Cortex of kidney (tissue), 1 donor: ENCODE data around the gene RAB6C.
"Not testable (repeated sequence)": the region's sequence is repeated elsewhere in the genome, so short reads cannot be mapped to it uniquely, and the experiment has no call there.

ENCODE experiments used
- DNase-seq: peaks from one replicate; lab custom pipeline; 2025; lab: John Stamatoyannopoulos, UW

RAB6C gene

DNA sequence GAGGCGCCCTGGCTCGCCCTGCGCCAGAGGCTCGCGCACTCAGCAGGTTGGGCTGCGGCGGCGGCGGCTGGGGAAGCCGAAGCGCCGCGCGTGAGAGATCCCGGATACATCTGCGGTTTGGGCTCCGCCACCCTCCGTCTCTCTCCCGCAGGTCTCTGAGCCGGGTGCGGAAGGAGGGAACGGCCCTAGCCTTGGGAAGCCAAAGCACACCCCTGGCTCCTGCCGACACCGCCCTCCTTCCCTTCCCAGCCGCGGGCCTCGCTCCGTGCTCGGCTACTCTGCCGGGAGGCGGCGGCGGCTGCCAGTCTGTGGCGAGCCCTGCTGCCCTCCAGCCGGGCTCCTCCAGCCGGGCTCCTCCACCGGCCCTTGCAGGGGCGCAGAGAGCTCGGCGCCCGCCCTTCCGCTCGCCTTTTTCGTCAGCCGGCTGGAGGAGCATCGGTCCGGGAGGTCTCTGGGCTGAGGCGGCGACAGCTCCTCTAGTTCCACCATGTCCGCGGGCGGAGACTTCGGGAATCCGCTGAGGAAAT, at the start of gene RAB6C:
Gene RAB6C, plus strand, starts transcription at position 38 of the 527 bp plus-strand sequence. Its CDS starts 450 bp downstream, at position 488.
- not testable (repeated sequence) for DNase-seq

DNA sequence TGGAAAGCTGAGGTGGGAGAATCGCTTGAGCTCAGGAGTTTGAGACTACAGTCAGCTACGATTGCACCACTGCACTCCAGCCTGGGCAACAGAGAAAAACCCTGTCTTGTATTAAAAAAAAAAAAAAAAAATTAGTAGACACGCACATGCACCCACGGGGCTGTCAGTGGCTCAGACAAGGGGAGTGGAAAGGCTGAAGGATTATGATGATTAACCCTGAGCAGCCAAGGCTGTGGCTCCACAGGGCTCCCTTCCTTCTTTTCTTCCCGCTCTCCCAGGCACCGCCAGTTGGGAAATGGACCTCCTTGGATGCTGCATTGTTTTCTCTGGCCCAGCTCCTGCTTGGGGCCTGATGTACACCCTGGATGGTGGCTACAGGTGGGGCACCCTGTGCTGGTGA, 49.0 kb upstream of the RAB6C start:
- no peak for DNase-seq

DNA sequence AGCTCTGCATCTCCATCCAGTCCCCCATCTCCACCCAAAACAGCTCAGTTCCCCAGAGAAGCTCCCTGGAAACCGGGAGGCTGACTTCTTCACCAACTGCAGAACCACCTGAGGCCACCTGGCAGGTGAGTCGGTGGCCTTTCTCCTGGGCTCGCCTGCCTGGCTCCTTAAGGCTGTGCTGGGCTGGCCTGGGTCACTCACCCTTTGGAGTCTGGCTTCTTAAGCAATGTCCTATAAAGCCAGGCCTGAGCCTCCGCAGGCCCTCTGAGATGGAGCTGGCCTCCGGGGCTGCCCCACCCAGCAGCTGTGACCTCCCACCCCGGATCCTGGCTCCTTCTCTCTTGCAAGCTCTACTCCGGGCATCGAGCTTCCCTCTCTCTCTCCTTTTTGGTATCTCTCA, 46.1 kb upstream of the RAB6C start:
- DNase-seq: not testable (repeated sequence)

DNA sequence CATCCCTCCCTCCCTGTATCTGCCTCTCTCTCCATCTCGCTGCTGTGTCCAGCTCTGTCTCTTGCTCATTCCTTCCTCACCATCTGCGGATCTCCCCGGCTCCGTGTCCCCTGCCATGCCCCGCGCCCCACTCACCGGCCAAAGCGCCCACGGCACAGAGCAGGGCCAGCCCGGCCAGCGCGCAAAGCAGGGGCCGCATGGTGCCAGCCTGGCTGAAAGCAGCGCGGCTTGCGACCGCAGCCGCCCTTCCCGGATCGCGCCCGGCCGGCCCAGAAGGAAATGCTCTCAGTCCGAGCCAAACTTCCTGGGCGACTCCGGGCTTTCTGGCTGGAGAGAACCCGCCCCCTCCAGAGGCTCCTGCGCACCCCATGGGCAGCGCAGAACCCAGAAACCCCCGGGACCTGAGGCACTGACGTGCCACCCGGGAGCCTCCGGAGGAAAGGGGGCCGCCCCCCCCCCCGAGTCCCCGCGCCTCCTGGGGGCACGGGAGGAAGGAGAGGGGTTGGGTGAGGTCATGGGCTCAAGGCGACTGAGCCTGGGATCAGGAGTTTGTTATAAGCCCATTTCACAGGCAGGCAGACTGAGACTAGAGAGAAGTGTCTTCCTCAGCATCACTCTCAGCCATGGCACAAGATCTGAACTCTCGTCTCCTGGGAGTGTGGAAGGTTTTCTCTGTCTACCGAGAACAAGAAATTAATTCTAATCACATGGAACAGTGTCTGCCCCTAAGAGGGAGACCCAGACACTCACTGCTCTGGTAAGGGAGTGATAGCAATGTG, 45.2 kb upstream of the RAB6C start:
- no peak for DNase-seq

DNA sequence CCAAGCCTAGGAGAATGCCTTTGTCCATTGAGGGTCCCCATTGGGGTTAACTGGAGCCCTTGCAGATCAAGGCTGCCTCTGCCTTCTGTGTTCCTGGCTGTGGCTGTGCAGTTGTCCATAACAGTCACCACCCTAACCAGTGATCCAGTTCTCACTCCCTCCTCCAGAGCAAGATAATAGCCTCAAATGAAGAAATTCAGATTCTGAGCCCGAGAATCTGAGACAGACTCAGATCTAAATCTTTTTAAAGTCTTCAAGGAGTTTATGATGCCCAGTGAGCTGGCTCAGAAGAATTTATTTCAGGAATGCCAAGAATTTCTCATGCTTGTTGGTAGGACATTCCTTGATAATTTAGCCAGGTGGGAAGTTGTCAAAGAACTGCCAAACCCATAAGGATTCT, 44.3 kb upstream of the RAB6C start:
- DNase-seq: no peak

DNA sequence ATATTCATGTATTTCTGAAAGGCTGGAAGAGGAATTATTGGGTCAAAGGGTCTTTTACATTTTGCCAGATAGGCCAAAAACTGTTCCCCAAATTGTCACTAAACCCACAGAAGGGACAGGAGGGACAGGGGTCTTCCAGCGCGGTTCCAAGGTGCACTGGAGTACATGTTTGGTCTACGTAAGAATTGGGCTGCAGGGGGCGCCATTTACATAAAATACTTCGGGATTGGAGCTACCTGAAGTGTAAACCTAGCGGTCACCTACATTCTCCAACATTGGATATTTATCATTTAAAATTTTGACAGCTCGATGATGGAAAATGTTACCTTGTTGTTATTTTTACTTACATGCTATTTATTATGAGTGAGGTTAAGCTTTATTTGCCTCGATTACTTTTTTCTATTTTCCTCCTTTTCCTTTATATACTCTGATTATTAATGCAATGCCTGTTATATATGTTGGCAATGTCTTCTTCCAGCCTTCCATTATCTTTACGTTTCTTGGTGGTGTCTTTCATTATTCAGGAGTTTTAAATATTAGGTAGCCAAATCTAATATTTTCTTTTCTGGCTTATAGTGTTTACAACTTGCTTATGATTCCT, 43.0 kb upstream of the RAB6C start:
- no peak for DNase-seq

DNA sequence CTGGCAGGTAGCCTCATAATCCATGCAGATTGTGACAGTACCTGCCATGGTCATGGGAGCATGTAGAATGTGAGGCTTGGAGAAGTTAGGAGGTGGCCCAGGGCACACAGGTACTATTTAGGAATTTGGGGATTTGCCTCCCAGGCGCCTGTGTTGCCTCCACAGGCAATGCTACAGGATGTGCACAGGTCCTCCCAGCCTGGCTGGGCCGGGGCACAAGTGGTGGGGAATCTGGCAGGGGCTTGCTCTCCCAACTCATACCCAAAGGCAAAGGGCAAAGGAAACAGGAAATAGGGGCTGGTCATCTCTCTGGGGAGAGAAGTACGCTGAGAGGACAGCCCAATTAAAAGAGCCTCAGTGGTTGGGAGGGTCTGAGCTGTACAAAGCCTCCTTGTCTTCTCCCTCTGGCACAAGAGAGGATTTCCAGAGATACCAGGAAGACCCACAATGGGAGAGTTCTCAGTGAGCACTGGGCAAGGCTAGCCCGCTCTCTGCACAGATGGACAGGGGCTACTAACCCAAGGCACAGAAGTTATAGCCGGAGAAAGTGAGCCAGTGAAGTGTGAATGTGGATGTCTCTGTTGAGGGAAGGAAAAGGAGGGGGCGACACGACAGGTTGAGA, 40.5 kb upstream of the RAB6C start:
- DNase-seq: not testable (repeated sequence)

DNA sequence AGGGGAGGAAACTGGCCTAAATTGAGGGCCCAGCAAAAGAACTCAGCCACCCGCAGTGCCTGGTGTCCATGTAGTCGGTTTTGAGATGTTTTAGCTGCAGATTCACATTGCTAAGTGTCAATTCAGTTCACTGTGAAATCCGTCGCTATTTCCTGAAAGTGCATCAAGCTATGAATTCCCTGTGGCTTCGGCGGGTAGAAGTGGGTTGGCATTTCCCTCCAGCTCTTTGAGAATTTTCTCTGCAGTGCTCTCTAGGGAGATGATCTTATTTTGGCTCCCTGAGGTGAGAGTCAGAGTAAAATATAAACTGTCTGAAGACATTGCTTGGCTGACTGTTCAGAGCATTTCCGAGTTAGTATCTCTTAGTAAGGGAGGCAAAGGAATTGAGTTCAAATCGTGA, 36.0 kb upstream of the RAB6C start:
- not testable (repeated sequence) for DNase-seq

DNA sequence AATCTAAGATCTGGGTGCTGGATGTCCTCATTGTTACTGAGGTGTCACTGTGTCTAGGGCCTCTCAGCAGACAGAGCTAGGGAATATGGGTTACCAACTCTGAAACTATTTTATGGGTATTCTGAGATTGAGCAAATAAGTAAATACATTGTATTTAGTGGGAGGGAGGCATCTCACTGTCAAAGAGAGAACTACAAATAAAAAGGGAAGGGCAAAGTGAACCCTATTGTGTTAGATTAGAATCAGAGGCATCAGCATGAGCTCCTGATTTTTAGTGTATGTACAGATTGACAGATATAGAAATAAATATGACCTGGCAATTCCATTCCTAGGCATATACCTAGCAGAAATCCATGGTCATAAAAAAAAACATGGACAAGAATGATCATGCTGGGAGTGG, 33.9 kb upstream of the RAB6C start:
- DNase-seq: no peak

DNA sequence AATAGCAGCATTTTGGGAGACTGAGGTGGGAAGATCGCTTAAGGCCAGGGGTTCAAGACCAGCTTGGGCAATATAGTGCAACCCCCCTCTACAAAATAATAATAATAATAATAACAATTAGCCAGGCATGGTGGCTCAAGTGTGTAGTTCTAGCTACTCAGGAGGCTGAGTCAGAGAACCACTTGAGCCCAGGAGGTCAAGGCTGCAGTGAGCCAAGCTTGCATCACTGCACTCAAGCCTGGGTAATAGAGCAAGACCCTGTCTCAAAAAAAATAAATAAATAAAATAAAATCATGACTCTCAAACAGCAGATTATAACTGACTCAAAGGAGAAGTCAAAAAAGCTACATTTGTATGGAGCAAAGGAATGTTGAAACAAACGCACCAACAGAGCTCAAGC, 31.8 kb upstream of the RAB6C start:
- DNase-seq: not testable (repeated sequence)

DNA sequence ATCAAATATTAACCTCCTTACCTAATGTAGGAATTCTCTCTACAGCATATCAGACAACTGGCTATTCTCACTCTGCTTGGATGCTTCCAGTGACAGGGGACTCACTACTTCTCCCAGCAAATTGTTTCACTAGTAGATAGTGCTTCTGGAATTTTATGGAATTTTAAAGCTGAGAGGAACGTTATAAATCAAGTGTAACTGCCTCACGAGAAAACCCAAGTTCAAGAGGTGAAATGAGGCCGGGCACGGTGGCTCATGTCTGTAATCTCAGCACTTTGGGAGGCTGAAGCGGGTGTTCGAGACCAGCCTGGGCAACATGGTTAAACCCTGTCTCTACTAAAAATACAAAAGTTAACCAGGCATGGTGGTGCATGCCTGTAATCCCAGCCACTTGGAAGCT, 23.3 kb upstream of the RAB6C start:
- DNase-seq: not testable (repeated sequence)

DNA sequence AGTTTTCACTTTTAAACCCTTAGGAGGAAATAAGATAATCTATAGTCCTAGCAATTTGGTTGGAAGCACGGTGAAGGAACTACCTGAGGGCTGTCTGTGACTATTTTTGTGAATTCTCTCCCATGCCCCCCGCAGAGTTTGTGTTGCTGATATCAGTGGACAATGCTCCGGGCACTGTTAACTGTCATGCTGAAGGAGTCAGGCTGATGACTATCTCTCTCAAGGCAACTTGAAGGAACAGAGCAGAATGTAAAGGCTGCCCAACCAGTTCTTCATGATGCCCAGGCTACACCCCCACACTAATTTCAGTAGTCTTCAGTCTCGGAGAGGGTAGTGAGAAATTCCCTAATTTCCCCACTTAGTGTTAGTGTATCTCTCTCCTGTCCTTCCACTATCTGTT, 21.6 kb upstream of the RAB6C start:
- no peak for DNase-seq

DNA sequence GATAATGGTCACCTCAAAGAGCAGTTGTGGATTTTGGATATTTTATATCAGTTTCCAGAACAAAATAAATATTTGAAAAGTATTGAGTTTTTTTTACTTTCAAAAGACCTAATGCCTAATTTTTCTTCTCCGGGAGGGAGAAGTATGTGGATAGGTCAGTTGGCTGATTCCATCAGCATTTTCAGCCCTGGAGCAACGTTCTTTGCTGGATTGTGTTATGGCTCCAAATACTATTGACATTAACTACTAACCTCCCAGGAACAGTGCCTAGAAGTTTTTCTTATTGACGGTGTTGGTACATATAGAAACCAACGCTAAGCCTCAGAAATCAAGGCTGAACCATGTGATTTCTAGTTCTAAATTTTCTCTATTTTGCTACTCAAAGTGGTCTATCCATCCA, 20.7 kb upstream of the RAB6C start:
- not testable (repeated sequence) for DNase-seq

DNA sequence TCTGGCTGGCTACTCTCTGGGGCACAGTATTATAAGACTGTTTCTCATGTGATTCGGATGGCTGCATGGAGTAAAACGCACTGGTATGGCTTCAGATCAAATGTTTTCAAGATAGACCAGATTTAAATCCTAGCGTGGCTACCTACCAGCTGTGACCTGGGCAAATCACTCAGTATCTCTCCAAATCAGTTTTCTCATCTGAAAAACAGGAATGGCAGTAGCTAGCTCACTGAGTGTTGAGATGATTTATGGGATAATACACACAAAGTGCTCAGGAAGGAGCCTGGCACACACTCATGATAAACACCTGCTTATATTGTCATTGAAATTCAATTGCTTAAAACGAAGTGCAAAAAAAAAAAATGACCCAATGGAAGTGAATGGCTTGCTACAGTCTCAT, 10.9 kb upstream of the RAB6C start:
- not testable (repeated sequence) for DNase-seq

DNA sequence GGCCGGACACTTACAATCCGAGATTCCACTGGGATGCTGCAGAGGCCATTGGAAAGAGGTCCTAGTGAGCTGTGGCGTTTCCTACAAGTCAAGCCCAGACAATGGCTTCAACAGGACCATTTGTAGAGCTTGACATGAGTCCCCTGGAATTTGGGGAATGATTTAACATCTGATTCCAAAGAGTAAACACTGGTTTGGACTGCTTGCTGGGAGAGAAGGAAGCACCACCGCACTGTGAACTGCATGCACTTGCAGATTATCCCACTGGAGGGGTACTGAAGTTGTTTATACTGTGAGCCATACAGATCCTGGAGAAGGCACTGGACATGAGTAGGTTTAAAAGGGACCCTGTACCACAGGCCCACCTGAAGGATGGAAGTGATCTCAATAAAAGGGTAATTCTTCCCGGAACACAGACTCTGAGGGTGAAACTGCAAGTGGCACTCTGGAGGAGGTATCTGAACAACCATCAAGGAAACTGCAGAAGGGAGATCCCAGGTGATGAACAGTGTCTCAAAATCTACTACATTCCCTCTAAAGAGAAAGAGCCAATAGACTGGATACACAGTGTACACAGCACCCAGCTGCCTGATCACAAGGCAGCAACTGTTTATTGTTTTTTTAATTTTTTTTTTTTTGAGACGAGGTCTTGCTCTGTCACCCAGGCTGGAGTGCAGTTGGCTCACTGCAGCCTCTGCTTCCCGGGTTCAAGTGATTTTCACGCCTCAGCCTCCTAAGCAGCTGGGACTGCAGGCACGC, 4.3 kb upstream of the RAB6C start:
- no peak for DNase-seq

DNA sequence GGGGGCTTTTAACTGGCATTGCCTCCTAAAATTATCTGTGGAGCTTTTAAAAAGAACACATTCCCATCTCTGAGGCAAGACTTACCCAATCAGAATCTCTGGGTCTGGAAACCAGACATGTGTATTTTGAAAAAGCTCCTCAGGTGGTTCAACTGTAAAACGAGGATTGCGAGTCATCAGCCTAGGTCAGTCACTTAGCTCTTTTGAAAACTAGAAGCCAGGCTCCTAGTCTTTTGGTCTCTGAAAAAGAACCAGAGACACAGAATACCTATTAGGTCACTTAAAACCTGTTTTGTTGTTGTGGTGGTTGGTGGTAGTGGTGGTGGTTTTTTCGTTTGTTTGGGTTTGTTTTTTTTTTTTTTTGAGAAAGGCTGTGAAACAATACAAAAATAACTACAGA, 2.5 kb upstream of the RAB6C start:
- DNase-seq: not testable (repeated sequence)

DNA sequence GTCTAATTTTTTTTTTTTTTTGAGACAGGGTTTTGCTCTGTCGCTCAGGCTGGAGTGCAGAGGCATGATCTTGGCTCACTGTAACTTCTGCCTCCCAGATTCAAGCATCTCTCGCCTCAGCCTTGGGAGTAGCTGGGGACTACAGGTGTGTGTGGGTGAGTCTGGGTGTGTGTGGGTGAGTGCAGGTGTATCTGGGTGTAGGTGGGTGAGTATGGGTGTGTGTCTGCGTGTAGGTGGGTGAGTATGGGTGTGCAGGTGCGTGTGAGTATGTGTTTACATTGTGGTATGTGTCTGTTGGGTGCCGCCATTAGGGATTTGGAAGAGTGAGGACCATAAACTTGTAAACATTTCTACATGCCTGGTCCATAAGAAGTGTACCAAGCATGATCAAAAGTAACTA, 1.5 kb upstream of the RAB6C start:
- DNase-seq: no peak

DNA sequence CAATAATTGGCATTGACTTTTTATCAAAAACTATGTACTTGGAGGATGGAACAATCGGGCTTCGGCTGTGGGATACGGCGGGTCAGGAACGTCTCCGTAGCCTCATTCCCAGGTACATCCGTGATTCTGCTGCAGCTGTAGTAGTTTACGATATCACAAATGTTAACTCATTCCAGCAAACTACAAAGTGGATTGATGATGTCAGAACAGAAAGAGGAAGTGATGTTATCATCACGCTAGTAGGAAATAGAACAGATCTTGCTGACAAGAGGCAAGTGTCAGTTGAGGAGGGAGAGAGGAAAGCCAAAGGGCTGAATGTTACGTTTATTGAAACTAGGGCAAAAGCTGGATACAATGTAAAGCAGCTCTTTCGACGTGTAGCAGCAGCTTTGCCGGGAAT, 780 bp downstream of the RAB6C start:
- DNase-seq: not testable (repeated sequence)

DNA sequence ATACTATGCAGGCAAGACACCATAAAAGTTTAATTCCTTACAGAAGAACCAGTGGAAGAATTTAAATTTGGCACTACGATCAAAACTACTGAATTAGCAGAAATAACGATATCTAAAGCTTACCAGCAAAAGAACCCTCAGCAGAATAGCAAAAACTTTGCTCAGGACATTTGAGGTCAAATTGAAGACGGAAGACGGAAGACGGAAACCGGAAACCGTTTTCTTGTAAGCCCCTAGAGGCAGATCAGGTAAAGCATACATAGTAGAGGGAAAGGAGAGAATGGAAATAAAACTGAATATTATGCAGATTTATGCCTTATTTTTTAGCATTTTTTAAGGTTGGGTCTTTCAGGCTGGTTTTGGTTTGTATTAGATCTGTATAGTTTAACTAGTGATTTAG, 2.2 kb downstream of the RAB6C start:
- DNase-seq: not testable (repeated sequence)

DNA sequence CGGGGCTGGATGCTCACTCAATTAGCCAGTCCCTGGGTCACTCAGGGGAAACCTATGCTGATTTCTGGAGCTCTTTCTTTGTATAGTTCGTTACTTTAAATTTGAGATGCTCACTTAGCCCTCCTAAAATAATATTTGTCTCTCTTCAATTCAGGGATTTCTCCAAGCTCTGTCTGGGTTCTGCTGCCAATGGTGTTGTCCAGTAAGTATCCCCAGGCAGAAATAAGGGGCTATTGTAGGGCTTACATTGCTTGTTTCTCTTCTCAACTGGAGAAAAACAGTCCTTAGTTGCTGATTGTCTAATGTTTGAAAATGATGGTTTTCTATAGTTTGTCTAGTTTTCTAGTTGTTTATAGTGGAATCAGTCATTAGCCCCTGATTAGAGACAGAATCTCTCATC, 5.0 kb downstream of the RAB6C start:
- no peak for DNase-seq

DNA sequence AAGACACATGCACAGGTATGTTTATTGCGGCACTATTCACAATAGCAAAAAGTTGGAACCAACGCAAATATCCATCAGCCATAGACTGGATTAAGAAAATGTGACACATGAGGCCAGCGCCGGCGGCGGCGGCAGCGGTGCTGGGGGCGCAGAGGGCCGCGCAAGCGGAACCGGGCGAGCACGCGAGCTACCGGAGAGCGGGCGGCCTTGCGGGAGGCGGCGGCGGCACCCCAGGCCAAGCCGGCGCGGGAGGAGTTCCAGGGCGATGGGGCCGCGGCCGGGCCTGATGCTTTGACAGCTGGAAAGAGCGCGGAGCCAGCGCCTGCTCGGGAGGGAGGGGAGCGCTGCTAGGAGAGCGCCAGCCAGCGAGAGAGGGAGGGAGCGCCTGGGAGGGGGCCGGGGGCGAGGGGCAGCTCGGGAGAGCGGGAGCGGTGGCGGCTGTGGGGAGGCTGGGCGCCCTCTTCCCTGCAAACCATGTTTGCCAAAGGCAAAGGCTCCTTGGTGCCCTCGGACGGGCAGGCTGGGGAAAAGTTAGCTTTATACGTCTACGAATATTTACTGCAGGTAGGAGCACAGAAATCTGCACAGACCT, 13.0 kb downstream of the RAB6C start:
- DNase-seq: not testable (repeated sequence)

DNA sequence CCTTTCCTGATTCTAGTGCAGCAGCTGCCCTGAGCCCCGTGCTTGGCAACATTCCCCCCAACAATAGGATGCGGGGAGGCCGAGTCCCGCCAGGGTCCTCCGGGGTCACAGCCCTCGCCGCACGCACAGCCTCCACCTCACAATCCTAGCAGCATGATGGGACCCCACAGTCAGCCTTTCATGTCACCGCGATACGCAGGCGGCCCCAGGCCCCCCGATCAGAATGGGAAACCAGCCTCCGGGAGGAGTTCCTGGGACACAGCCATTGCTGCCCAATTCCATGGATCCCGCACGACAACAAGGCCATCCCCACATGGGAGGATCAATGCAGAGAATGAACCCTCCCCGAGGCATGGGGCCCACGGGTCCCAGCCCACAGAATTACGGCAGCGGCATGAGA, 13.7 kb downstream of the RAB6C start:
- DNase-seq: not testable (repeated sequence)
